22Rv1 (cell line): ENCODE measurements around the gene CHFR.

Experiments
- H3K27ac ChIP-seq: fragments of 450-650 bp; 2 replicates; pipeline ENCODE4 v1.5.1; 2017
- ZFX ChIP-seq: fragments of 450-650 bp; IDR thresholded peaks from 2 replicates; pipeline ENCODE4 v1.6.1; 2017; ENCODE audit warnings: antibody characterized with exemption, borderline replicate concordance
- TF ChIP-seq, protein P1 (sequence below): fragments of 450-650 bp; IDR thresholded peaks from 2 replicates; pipeline ENCODE4 v1.5.1; 2017; ENCODE audit warnings: mild to moderate bottlenecking

Gene CHFR

DNA sequence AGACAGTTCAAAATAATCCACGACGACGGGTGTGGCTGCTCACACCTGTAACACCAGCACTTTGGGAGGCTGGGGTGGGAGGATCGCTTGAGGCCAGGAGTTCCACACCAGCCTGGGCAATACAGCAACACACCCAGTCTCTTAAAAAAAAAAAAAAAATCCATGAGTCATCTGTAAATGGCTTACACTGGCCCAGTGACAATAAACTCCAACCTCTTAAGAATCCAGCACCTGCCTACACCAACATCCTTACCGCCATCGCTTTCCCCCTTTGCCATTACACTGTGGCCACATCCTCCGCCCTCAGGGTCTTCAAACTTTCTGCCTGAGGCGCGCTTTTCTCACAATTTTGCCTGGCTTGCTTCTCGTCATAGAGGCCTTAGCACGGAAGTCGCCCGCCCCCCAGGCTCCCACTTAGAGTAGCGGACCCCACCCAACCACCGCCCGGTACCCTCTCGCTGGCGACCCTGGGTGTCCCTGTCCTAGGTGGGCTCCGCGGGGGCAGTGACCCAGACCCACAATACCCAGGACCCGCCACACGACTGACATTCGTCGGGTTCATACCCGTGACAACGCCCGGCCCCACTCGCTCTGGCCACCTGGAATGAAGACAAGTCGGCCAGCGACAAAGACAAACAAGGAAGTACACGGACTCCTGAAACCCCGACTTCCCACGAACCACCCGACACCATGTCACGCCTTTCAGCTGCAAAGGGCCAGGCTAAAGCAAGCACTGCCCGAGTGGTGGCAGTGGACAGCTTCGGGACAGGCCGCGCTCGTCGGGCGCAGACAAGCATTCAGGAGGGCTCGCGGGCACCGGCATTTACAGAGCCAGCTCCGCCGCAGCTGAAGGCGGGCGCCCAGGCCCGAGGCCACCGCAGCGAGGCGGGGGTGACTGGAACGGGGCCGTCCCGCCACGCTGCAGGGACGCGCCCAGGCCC lies 59.4 kb downstream of the CHFR start:
- H3K27ac ChIP-seq: peak overlapping the region; percentile 91
- TF ChIP-seq, protein P1, sequence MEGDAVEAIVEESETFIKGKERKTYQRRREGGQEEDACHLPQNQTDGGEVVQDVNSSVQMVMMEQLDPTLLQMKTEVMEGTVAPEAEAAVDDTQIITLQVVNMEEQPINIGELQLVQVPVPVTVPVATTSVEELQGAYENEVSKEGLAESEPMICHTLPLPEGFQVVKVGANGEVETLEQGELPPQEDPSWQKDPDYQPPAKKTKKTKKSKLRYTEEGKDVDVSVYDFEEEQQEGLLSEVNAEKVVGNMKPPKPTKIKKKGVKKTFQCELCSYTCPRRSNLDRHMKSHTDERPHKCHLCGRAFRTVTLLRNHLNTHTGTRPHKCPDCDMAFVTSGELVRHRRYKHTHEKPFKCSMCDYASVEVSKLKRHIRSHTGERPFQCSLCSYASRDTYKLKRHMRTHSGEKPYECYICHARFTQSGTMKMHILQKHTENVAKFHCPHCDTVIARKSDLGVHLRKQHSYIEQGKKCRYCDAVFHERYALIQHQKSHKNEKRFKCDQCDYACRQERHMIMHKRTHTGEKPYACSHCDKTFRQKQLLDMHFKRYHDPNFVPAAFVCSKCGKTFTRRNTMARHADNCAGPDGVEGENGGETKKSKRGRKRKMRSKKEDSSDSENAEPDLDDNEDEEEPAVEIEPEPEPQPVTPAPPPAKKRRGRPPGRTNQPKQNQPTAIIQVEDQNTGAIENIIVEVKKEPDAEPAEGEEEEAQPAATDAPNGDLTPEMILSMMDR: no peak
- TF ChIP-seq ZFX: no peak

DNA sequence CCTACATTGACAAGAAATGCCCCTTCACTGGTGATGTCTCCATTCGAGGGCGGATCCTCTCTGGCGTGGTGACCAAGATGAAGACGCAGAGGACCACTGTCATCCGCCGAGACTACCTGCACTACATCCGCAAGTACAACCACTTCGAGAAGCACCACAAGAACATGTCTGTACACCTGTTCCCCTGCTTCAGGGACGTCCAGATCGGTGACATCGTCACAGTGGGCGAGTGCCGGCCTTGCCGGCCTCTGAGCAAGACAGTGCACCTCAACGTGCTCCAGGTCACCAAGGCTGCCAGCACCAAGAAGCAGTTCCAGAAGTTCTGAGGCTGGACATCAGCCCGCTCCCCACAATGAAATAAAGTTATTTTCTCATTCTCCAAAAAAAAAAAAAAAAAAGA lies 61.5 kb downstream of the CHFR start:
- no peak for TF ChIP-seq ZFX
- TF ChIP-seq, protein P1: no peak
- H3K27ac ChIP-seq: no peak overlapping the region

DNA sequence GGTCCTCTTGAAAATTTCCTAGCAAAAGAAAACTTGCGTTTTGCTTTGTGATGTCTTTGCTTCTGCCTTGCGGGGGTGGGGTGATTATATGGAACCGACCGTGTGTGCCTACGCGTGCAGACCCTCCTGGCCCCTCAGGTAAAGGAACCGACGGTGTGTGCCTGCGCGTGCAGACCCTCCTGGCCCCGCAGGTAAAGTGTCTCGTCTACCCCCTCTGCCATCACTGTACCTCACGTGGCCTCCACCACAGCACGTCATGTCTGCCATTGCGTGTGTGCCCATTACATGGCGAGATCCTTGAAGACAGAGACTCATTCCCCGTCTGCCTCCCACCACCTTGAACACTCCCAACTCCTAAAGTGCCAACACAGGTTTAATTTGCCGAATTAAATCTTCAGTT lies 62.3 kb downstream of the CHFR start:
- no peak overlapping the region for H3K27ac ChIP-seq
- no peak for TF ChIP-seq ZFX
- TF ChIP-seq, protein P1: no peak

DNA sequence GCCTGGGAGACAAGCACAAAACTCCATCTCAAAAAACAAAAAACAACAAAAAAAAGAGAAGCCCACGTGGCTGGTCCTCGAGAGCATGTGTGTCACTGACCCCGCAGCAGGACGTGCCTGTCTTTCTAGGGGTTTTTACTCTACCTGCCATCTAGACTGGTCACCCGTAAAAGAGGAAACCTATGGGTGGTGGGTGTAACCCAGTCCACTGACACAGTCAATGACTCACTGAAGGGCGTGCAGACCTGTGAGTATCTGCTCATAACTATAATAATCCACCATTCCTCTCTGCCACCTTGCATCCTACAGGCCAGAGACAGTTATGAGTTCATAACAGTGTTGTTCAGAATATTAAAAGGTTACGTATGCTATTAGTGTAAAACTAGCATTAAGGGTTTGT lies 63.4 kb downstream of the CHFR start:
- TF ChIP-seq, protein P1: no peak

DNA sequence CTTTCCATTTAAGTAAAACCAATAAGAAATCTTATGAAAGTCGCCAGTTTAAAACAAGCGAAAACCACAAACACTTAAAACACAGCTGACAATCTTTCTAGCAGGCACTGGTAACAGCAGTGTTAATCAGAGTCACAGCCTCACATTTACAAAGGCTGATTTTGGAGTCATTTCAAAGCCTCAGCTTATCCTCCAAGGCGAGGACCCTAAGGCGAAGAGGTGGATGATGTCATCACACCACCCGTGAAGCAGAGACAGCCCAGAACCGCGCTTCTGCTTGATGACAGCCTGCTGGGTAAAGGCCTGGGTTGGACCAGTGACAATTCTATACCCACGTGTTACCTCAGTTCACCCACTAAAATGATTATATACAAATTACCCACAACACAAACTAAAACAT lies 68.8 kb downstream of the CHFR start:
- no peak overlapping the region for H3K27ac ChIP-seq

More for the DNA sequence above, 63.4 kb downstream of the CHFR start:
- H3K27ac ChIP-seq: no peak overlapping the region

DNA sequence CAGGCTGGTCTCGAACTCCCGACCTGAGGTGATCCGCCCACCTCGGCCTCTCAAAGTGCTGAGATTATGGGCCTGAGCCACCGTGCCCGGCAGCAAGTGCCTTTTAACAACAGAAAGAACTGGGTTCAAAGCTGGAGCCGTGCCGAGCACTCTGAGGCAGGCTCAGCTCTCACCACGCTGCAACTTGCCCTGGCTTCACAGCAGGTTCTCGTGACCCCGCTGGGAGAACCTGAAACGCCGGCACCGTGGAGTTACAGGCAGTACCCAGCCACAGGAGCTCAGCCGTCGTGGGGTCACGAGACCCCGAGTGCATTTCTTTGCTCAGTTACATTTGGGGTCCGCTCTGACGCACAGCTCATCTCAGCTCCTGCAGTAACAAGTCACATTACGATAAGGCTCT lies 73.2 kb downstream of the CHFR start:
- no peak overlapping the region for H3K27ac ChIP-seq
- TF ChIP-seq, protein P1: no peak
- no peak for TF ChIP-seq ZFX

More for the DNA sequence above, 68.8 kb downstream of the CHFR start:
- TF ChIP-seq, protein P1: no peak
- TF ChIP-seq ZFX: no peak

DNA sequence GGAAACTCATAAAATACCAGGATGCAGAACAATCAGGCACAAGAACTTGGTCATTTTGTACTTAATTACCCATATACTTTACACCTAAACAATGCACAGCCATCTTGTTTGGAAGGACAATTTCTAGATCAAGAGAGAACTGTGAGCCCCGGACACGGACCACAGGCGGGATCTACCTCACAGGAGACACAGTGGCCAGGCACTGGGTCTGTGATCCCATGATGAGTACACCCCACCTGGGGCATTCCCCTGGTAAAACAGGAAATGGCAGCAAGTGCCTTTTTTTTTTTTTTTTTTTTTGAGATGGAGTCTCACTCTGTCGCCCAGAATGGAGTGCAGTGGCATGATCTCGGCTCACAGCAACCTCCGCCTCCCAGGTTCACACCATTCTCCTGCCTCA lies 74.0 kb downstream of the CHFR start:
- TF ChIP-seq ZFX: no peak
- TF ChIP-seq, protein P1: no peak

More for the DNA sequence above, 74.0 kb downstream of the CHFR start:
- H3K27ac ChIP-seq: peak overlapping the region; percentile 2; the same call in 1 of the 2 replicates
